ENCODE measurements around the gene SEC63. TPM values are rescaled to one million over a fixed set of nuclear protein-coding genes. Genes with fewer than 3 reads are reported as not detected.
A peak's percentile ranks its signal among the peaks of the same experiment; 100 is the strongest.

Gene SEC63
- 10 to 100 TPM in 2 of 4 donors, 1 to 10 TPM in 2; 9.3 to 25.4 (median 16.2) TPM for total RNA-seq

- WGBS, 2 donors, result 0 to 1% methylated on average over 12 to 30 of the region's 69 CpGs
- peaks cover 9 to 46% (median 17%) of the 10 kb centered on the region in 3 donors for H3K4me1 ChIP-seq
- H3K4me3 ChIP-seq, result peak within 1 kb of the TSS; percentile 78 to 93 (median 87)
- intact Hi-C loops (cut with DNase I), result no loop called here
- H3K27me3 ChIP-seq, result no peaks in the 10 kb centered on the region
- H3K36me3 ChIP-seq, result no peaks in the 10 kb centered on the region
- peak; percentile 79 for DNase-seq
- H3K27ac ChIP-seq, result peak within 1 kb of the TSS; percentile 87 to 94 (median 93)
- TF ChIP-seq POLR2A (IDR thresholded peaks at IDR 0.05) (peak in 3 of 4 donors; percentile 78 to 89 (median 84)), CTCF (IDR thresholded peaks at IDR 0.05) (peak in 1 of 6 experiments; percentile 14)
- H3K9me3 ChIP-seq, result no peaks in the 10 kb centered on the region
These were observed at the start of gene SEC63 for GRCh38 chr6:107957909-107958688. SEC63 (minus strand) TSS chr6:107958208; CDS start chr6:107958009, 199 bp downstream.

GRCh38 chr6:108005961-108006360 lies 48.0 kb upstream of the SEC63 start:
- no peaks in the 10 kb centered on the region for H3K36me3 ChIP-seq
- TF ChIP-seq CTCF (IDR thresholded peaks at IDR 0.05) (no peak), POLR2A (IDR thresholded peaks at IDR 0.05) (no peak)
- peaks cover 0 to 23% (median 3%) of the 10 kb centered on the region in 3 donors for H3K4me1 ChIP-seq
- DNase-seq, result no peak
- WGBS, 2 donors, result 73 to 79% methylated on average over 3 of the region's 3 CpGs
- no peak overlapping the region for H3K27ac ChIP-seq
- intact Hi-C loops (cut with DNase I), result no loop called here
- no peak overlapping the region for H3K4me3 ChIP-seq
- H3K27me3 ChIP-seq, result no peaks in the 10 kb centered on the region
- H3K9me3 ChIP-seq, result peaks cover 0 to 21% (median 6%) of the 10 kb centered on the region in 3 donors

- no peak overlapping the region for H3K4me3 ChIP-seq
- no peak overlapping the region for H3K27ac ChIP-seq
- no peak for DNase-seq
- H3K4me1 ChIP-seq, result peaks cover 0 to 23% (median 3%) of the 10 kb centered on the region in 3 donors
- intact Hi-C loops (cut with DNase I), result no loop called here
- no peaks in the 10 kb centered on the region for H3K27me3 ChIP-seq
- WGBS, 2 donors, result 92 to 97% methylated on average over 15 of the region's 15 CpGs
- H3K36me3 ChIP-seq, result no peaks in the 10 kb centered on the region
- TF ChIP-seq CTCF (IDR thresholded peaks at IDR 0.05), result no peak
- peaks cover 0 to 20% (median 6%) of the 10 kb centered on the region in 3 donors for H3K9me3 ChIP-seq
These were observed 46.9 kb upstream of the SEC63 start for GRCh38 chr6:108004861-108005260.

GRCh38 chr6:108002365-108003221 lies 44.6 kb upstream of the SEC63 start:
- Histone ChIP-seq H3K4me1 (peaks cover 0 to 23% (median 3%) of the 10 kb centered on the region in 3 donors), H3K36me3 (no peaks in the 10 kb centered on the region), H3K4me3 (no peak overlapping the region), H3K27ac (peak overlapping the region; percentile 8 to 58 (median 40)), H3K9me3 (no peaks in the 10 kb centered on the region), H3K27me3 (no peaks in the 10 kb centered on the region)
- intact Hi-C loops (cut with DNase I), result no loop called here
- TF ChIP-seq CTCF (IDR thresholded peaks at IDR 0.05) (no peak), POLR2A (IDR thresholded peaks at IDR 0.05) (no peak)
- DNase-seq, result no peak
- WGBS, 2 donors, result 11 to 34% methylated on average over 9 of the region's 9 CpGs

Data from esophagus squamous epithelium (tissue), 5 donors.